GM23338 (cell line): ENCODE results near the gene SLC41A2. TPM values are rescaled to one million over a fixed set of nuclear protein-coding genes. Genes with fewer than 3 reads are reported as not detected.

ENCODE experiments used
- ATAC-seq: fragments of 200-7000 bp; cut with Tn5 transposase; 3 replicates; pipeline ENCODE4 v1.9.1; 2020
- DNase-seq: peaks from one replicate; pipeline ENCODE4 v3.0.0-alpha.2; 2015; ENCODE audit warnings: low spot score
- H2AFZ ChIP-seq: fragments of 200-600 bp; sonication (generic); 2 replicates; pipeline ENCODE4 v1.8.0; 2016; ENCODE audit warnings: antibody characterized with exemption, mild to moderate bottlenecking, moderate library complexity
- H3F3A ChIP-seq: fragments of 200-600 bp; sonication (generic); replicated peaks from 2 replicates; pipeline ENCODE4 v1.8.0; 2017; ENCODE audit warnings: antibody characterized with exemption, mixed run types, low read depth
- H3K27ac ChIP-seq: fragments of 200-600 bp; sonication (generic); 2 replicates; pipeline ENCODE4 v1.6.1; 2016; ENCODE audit warnings: low read depth
- H3K27me3 ChIP-seq: fragments of 200-600 bp; sonication (generic); 2 replicates; pipeline ENCODE4 v1.8.0; 2016; ENCODE audit warnings: mild to moderate bottlenecking, mixed run types, moderate library complexity; ENCODE audit not compliant: insufficient read depth
- H3K36me3 ChIP-seq: fragments of 200-600 bp; sonication (generic); 2 replicates; pipeline ENCODE4 v1.8.0; 2016; ENCODE audit warnings: mild to moderate bottlenecking; ENCODE audit not compliant: insufficient read depth
- H3K4me1 ChIP-seq: fragments of 200-600 bp; sonication (generic); 2 replicates; pipeline ENCODE4 v1.8.0; 2016; ENCODE audit warnings: mild to moderate bottlenecking, moderate library complexity; ENCODE audit not compliant: insufficient read depth
- H3K4me2 ChIP-seq: fragments of 200-600 bp; sonication (generic); 2 replicates; pipeline ENCODE4 v1.7.1; 2017; ENCODE audit warnings: mixed run types
- H3K4me3 ChIP-seq: fragments of 200-600 bp; sonication (generic); 2 replicates; pipeline ENCODE4 v1.6.1; 2016; ENCODE audit warnings: mixed run types
- H3K79me2 ChIP-seq: fragments of 200-600 bp; sonication (generic); replicated peaks from 2 replicates; pipeline ENCODE4 v1.8.0; 2017; ENCODE audit warnings: mild to moderate bottlenecking; ENCODE audit not compliant: insufficient read depth
- H3K9me2 ChIP-seq: fragments of 200-600 bp; sonication (generic); 2 replicates; pipeline ENCODE4 v1.8.0; 2017; ENCODE audit not compliant: insufficient read depth
- H4K20me1 ChIP-seq: fragments of 200-600 bp; sonication (generic); replicated peaks from 2 replicates; pipeline ENCODE4 v1.8.0; 2017; ENCODE audit warnings: mild to moderate bottlenecking; ENCODE audit not compliant: insufficient read depth
- H3K27ac Mint-ChIP-seq: 2 replicates; pipeline ENCODE4 v1.8.0; 2020; ENCODE audit warnings: inconsistent platforms, mild to moderate bottlenecking, moderate library complexity, mixed read lengths
- H3K27me3 Mint-ChIP-seq: 3 replicates; pipeline ENCODE4 v1.8.0; 2022; ENCODE audit warnings: low read depth, mild to moderate bottlenecking, moderate library complexity, mixed read lengths, inconsistent platforms; ENCODE audit not compliant: insufficient read depth, poor library complexity
- H3K36me3 Mint-ChIP-seq: 3 replicates; pipeline ENCODE4 v1.8.0; 2021; ENCODE audit warnings: low read depth, mild to moderate bottlenecking, inconsistent platforms, moderate library complexity, mixed read lengths
- H3K4me1 Mint-ChIP-seq: 3 replicates; pipeline ENCODE4 v1.8.0; 2020; ENCODE audit warnings: mild to moderate bottlenecking, inconsistent platforms, mixed read lengths
- H3K4me3 Mint-ChIP-seq: 3 replicates; pipeline ENCODE4 v1.8.0; 2021; ENCODE audit warnings: moderate library complexity, mild to moderate bottlenecking, inconsistent platforms, mixed read lengths
- H3K9me3 Mint-ChIP-seq: 3 replicates; pipeline ENCODE4 v1.8.0; 2020; ENCODE audit warnings: moderate library complexity, mild to moderate bottlenecking, inconsistent platforms, mixed read lengths
- CREB1 ChIP-seq: fragments of 250-450 bp; sonication (Bioruptor Pico); IDR thresholded peaks from 2 replicates; pipeline ENCODE4 v1.5.0; 2020; ENCODE audit warnings: low read depth, mild to moderate bottlenecking, moderate library complexity
- CTCF ChIP-seq, 2 experiments: fragments of 200-600 bp in 1 of 2; sonication (generic) in 1 of 2; conservative IDR thresholded peaks; 2 replicates each; pipeline versions ENCODE4 v1.5.1 to v1.6.1; 2016 to 2017; ENCODE audit warnings: antibody characterized with exemption in 2 of 2, low read depth in 2 of 2, mild to moderate bottlenecking in 2 of 2, moderate library complexity in 1 of 2
- ETS1 ChIP-seq: IDR thresholded peaks from 2 replicates; pipeline ENCODE4 v1.6.1; 2016; ENCODE audit warnings: antibody characterized with exemption
- EZH2 ChIP-seq: fragments of 200-600 bp; sonication (generic); IDR thresholded peaks from one replicate; pipeline ENCODE4 v1.8.0; 2017; ENCODE audit warnings: antibody characterized with exemption, mild to moderate bottlenecking, low read depth; ENCODE audit not compliant: unreplicated experiment
- EZH2phosphoT487 ChIP-seq: fragments of 200-600 bp; sonication (generic); IDR thresholded peaks from one replicate; pipeline ENCODE4 v1.8.1; 2018; ENCODE audit warnings: antibody characterized with exemption; ENCODE audit not compliant: unreplicated experiment
- JUNB ChIP-seq: IDR thresholded peaks from one replicate; pipeline ENCODE4 v1.6.1; 2016; ENCODE audit warnings: antibody characterized with exemption; ENCODE audit not compliant: unreplicated experiment
- NANOG ChIP-seq: IDR thresholded peaks from 2 replicates; pipeline ENCODE4 v1.6.1; 2016; ENCODE audit warnings: antibody characterized with exemption, borderline replicate concordance
- POLR2AphosphoS5 ChIP-seq: IDR thresholded peaks from 2 replicates; pipeline ENCODE4 v1.6.1; 2016; ENCODE audit warnings: antibody characterized with exemption, low read depth
- REST ChIP-seq: IDR thresholded peaks from one replicate; pipeline ENCODE4 v1.6.1; 2018; ENCODE audit warnings: antibody characterized with exemption; ENCODE audit not compliant: unreplicated experiment
- STAT1 ChIP-seq: IDR thresholded peaks from one replicate; pipeline ENCODE4 v1.6.1; 2016; ENCODE audit warnings: antibody characterized with exemption; ENCODE audit not compliant: unreplicated experiment
- ZNF114 ChIP-seq: fragments of 250-450 bp; sonication (Bioruptor Pico); IDR thresholded peaks from 2 replicates; pipeline ENCODE4 v1.5.0; 2020; ENCODE audit warnings: mild to moderate bottlenecking, moderate library complexity
- ZNF331 ChIP-seq: fragments of 250-450 bp; sonication (Bioruptor Pico); IDR thresholded peaks from 2 replicates; pipeline ENCODE4 v1.5.0; 2020; ENCODE audit warnings: low read depth, mild to moderate bottlenecking, moderate library complexity
- ZNF462 ChIP-seq: fragments of 250-450 bp; sonication (Bioruptor Pico); IDR thresholded peaks from 2 replicates; pipeline ENCODE4 v1.5.0; 2020; ENCODE audit warnings: mild to moderate bottlenecking, moderate library complexity
- polyA plus RNA-seq: library from polyadenylated mRNA; unstranded; fragments of >200 nt; fragmentation: Nextera tagmentation; extraction: Ambion mirVana; gene quantifications from 2 replicates; pipeline ENCODE4 v1.2.1, GENCODE V29; 2016
- total RNA-seq: library from RNA; depleted of rRNA; stranded (reverse); fragments of >200 nt; shearing (Covaris generic); gene quantifications from 2 replicates; pipeline ENCODE4 v1.2.3, GENCODE V29; 2014

SLC41A2 gene
- total and polyA plus RNA-seq, 2 experiments from 2014 or later, result 1.5 to 6.8 TPM

GRCh38 chr12:104975587-104976343 lies 17.7 kb upstream of the SLC41A2 start:
- Histone ChIP-seq H2AFZ (no peak overlapping the region), H3K36me3 (no peaks in the 10 kb centered on the region), H3F3A (no peaks in the 10 kb centered on the region), H3K9me2 (no peaks in the 10 kb centered on the region), H4K20me1 (no peaks in the 10 kb centered on the region), H3K27me3 (no peaks in the 10 kb centered on the region), H3K27ac (no peak overlapping the region), H3K4me1 (no peaks in the 10 kb centered on the region), H3K4me3 (no peak overlapping the region), H3K79me2 (no peaks in the 10 kb centered on the region), H3K4me2 (no peak overlapping the region)
- TF ChIP-seq ZNF114 (CRISPR knock-in tag) (no peak), STAT1 (no peak), POLR2AphosphoS5 (no peak), REST (no peak), JUNB (no peak), CTCF (conservative IDR thresholded peaks at IDR 0.05; ENCODE audit: low read depth in 2 of 2) (no peak), ZNF331 (CRISPR knock-in tag) (no peak), ETS1 (no peak), CREB1 (no peak), NANOG (no peak), EZH2phosphoT487 (no peak), EZH2 (no peak), ZNF462 (CRISPR knock-in tag) (no peak)
- no peaks in the 10 kb centered on the region for H3K9me3 Mint-ChIP-seq
- ATAC-seq, result no peak
- DNase-seq, result no peak
- peaks cover 5% of the 10 kb centered on the region for H3K27me3 Mint-ChIP-seq
- H3K4me1 Mint-ChIP-seq, result no peaks in the 10 kb centered on the region
- H3K36me3 Mint-ChIP-seq, result no peaks in the 10 kb centered on the region
- no peak overlapping the region for H3K4me3 Mint-ChIP-seq
- no peak overlapping the region for H3K27ac Mint-ChIP-seq
